RPMI7951 (cell line): Measurements from ENCODE around the gene KLHL30. TPM values are rescaled to one million over a fixed set of nuclear protein-coding genes. Genes with fewer than 3 reads are reported as not detected.
A peak's percentile ranks its signal among the peaks of the same experiment; 100 is the strongest.
"Not testable (repeated sequence)": the region's sequence is repeated elsewhere in the genome, so short reads cannot be mapped to it uniquely, and the experiment has no call there.

Source experiments
- DNase-seq: peaks from one replicate; pipeline ENCODE4 v3.0.0-alpha.2; 2012; ENCODE audit warnings: low read depth
- total RNA-seq: library from RNA; depleted of rRNA; stranded (reverse); fragments of >200 nt; shearing (Covaris generic); gene quantifications from 2 replicates; pipeline ENCODE4 v1.2.3, GENCODE V29; 2014

The KLHL30 gene
- total RNA-seq, 1 experiment from 2014 or later, result not detected

GRCh38 chr2:238163481-238164198 is 25.2 kb downstream of the KLHL30 start:
- DNase-seq, result no peak

GRCh38 chr2:238164906-238165287 is 26.4 kb downstream of the KLHL30 start:
- DNase-seq, result no peak

- DNase-seq, result no peak
Measured at GRCh38 chr2:238165288-238165921, 26.9 kb downstream of the KLHL30 start.

GRCh38 chr2:238166391-238167343 is 28.2 kb downstream of the KLHL30 start:
- DNase-seq, result no peak

- DNase-seq, result no peak
Measured at GRCh38 chr2:238167344-238167715, 28.9 kb downstream of the KLHL30 start.

- no peak for DNase-seq
Measured at GRCh38 chr2:238167761-238168160, 29.3 kb downstream of the KLHL30 start.

- no peak for DNase-seq
Measured at GRCh38 chr2:238168196-238169047, 30.0 kb downstream of the KLHL30 start.

- peak; percentile 54 for DNase-seq
Measured at GRCh38 chr2:238169048-238169707, 30.7 kb downstream of the KLHL30 start.

GRCh38 chr2:238169708-238170251 is 31.3 kb downstream of the KLHL30 start:
- DNase-seq, result peak; percentile 71

GRCh38 chr2:238170386-238171071 is 32.1 kb downstream of the KLHL30 start:
- no peak for DNase-seq

GRCh38 chr2:238171072-238171431 is 32.6 kb downstream of the KLHL30 start:
- DNase-seq, result not testable (repeated sequence)

GRCh38 chr2:238171575-238172187 is 33.2 kb downstream of the KLHL30 start:
- no peak for DNase-seq

- no peak for DNase-seq
Measured at GRCh38 chr2:238172439-238172838, 34.0 kb downstream of the KLHL30 start.

- DNase-seq, result no peak
Measured at GRCh38 chr2:238173692-238174091, 35.2 kb downstream of the KLHL30 start.

GRCh38 chr2:238174291-238174690 is 35.8 kb downstream of the KLHL30 start:
- no peak for DNase-seq

- no peak for DNase-seq
Measured at GRCh38 chr2:238174701-238175100, 36.2 kb downstream of the KLHL30 start.

GRCh38 chr2:238176613-238177012 is 38.1 kb downstream of the KLHL30 start:
- DNase-seq, result no peak

GRCh38 chr2:238180554-238180953 is 42.1 kb downstream of the KLHL30 start:
- DNase-seq, result no peak

- no peak for DNase-seq
Measured at GRCh38 chr2:238182362-238182761, 43.9 kb downstream of the KLHL30 start.

GRCh38 chr2:238183821-238184220 is 45.4 kb downstream of the KLHL30 start:
- no peak for DNase-seq
